Mesenchymal stem cell (in vitro differentiated cells and primary cell): ENCODE results near the gene ZC3H13.

Experiments used
- DNase-seq: peaks from one replicate; pipeline ENCODE4 v3.0.0-alpha.2; 2013
- H2AFZ ChIP-seq: one replicate; pipeline ENCODE4 v1.6.1; 2013; ENCODE audit warnings: low read depth, mild to moderate bottlenecking, control low read depth, inconsistent platforms, low read length, moderate library complexity
- H2AK5ac ChIP-seq: 2 replicates; pipeline ENCODE4 v1.6.1; 2013; ENCODE audit warnings: low read length, moderate library complexity, mild to moderate bottlenecking, inconsistent platforms; ENCODE audit not compliant: severe bottlenecking
- H2BK120ac ChIP-seq: one replicate; pipeline ENCODE4 v1.6.1; 2013; ENCODE audit warnings: low read depth, mild to moderate bottlenecking, inconsistent platforms, low read length, moderate library complexity
- H2BK12ac ChIP-seq, 2 experiments: one replicate each; pipeline ENCODE4 v1.6.1; 2013; ENCODE audit warnings: inconsistent platforms in 2 of 2, low read length in 2 of 2, mild to moderate bottlenecking in 2 of 2, moderate library complexity in 2 of 2, control low read depth in 1 of 2
- H2BK15ac ChIP-seq: one replicate; pipeline ENCODE4 v1.6.1; 2013; ENCODE audit warnings: mild to moderate bottlenecking, low read depth, inconsistent platforms; ENCODE audit not compliant: poor library complexity, severe bottlenecking
- H2BK5ac ChIP-seq: 2 replicates; pipeline ENCODE4 v1.6.1; 2013; ENCODE audit warnings: low read depth, mild to moderate bottlenecking, low read length, control low read depth, inconsistent platforms; ENCODE audit not compliant: poor library complexity, severe bottlenecking
- H3K14ac ChIP-seq, 2 experiments: one replicate each; pipeline ENCODE4 v1.6.1; 2013; ENCODE audit warnings: inconsistent platforms in 2 of 2, low read length in 2 of 2, control low read depth in 1 of 2, mild to moderate bottlenecking in 1 of 2, moderate library complexity in 1 of 2
- H3K18ac ChIP-seq, 2 experiments: one replicate each; pipeline ENCODE4 v1.6.1; 2013; ENCODE audit warnings: inconsistent platforms in 2 of 2, low read length in 2 of 2, control low read depth in 1 of 2, low read depth in 1 of 2, mild to moderate bottlenecking in 1 of 2
- H3K23ac ChIP-seq, 2 experiments: one replicate each; pipeline ENCODE4 v1.6.1; 2013; ENCODE audit warnings: inconsistent platforms in 2 of 2, low read length in 2 of 2, mild to moderate bottlenecking in 2 of 2, moderate library complexity in 2 of 2, control low read depth in 1 of 2
- H3K27ac ChIP-seq: 2 replicates; pipeline ENCODE4 v1.5.1; 2013; ENCODE audit warnings: mild to moderate bottlenecking, moderate library complexity, low read length, control low read depth, inconsistent platforms; ENCODE audit not compliant: poor library complexity, severe bottlenecking
- H3K27me3 ChIP-seq, 2 experiments: 2 replicates each; pipeline versions ENCODE4 v1.6.1 to v1.7.0; 2013; ENCODE audit warnings: low read length in 2 of 2, mild to moderate bottlenecking in 2 of 2, moderate library complexity in 2 of 2, control low read depth in 1 of 2, inconsistent platforms in 1 of 2; ENCODE audit not compliant: control insufficient read depth in 1 of 2, insufficient read depth in 1 of 2
- H3K36me3 ChIP-seq, 2 experiments: 2 replicates each; pipeline versions ENCODE4 v1.6.1 to v1.7.0; 2013; ENCODE audit warnings: low read length in 2 of 2, control low read depth in 1 of 2, inconsistent platforms in 1 of 2, low read depth in 1 of 2, mild to moderate bottlenecking in 1 of 2; ENCODE audit not compliant: insufficient read depth in 2 of 2, control insufficient read depth in 1 of 2
- H3K4ac ChIP-seq, 2 experiments: one replicate each; pipeline ENCODE4 v1.6.1; 2013; ENCODE audit warnings: inconsistent platforms in 2 of 2, low read length in 2 of 2, mild to moderate bottlenecking in 2 of 2, moderate library complexity in 2 of 2, control low read depth in 1 of 2, low read depth in 1 of 2
- H3K4me1 ChIP-seq: 2 replicates; pipeline ENCODE4 v1.6.1; 2013; ENCODE audit warnings: low read depth, low read length, control low read depth; ENCODE audit not compliant: control insufficient read depth, insufficient read depth
- H3K4me2 ChIP-seq: 2 replicates; pipeline ENCODE4 v1.6.1; 2013; ENCODE audit warnings: low read length, mild to moderate bottlenecking, inconsistent platforms; ENCODE audit not compliant: poor library complexity, severe bottlenecking
- H3K4me3 ChIP-seq, 2 experiments: 2 replicates each; pipeline versions ENCODE4 v1.5.1 to v1.7.0; 2013; ENCODE audit warnings: low read length in 2 of 2, mild to moderate bottlenecking in 2 of 2, control low read depth in 1 of 2, low read depth in 1 of 2; ENCODE audit not compliant: insufficient read depth in 1 of 2
- H3K79me1 ChIP-seq: replicated peaks from 2 replicates; pipeline ENCODE4 v1.6.1; 2013; ENCODE audit warnings: mild to moderate bottlenecking, control low read depth, low read length, inconsistent platforms; ENCODE audit not compliant: poor library complexity, severe bottlenecking
- H3K9ac ChIP-seq: 2 replicates; pipeline ENCODE4 v1.7.0; 2013; ENCODE audit warnings: mild to moderate bottlenecking, low read length, moderate library complexity
- H3K9me3 ChIP-seq: 2 replicates; pipeline ENCODE4 v1.7.0; 2013; ENCODE audit warnings: mild to moderate bottlenecking, low read length; ENCODE audit not compliant: control insufficient read depth
- H4K8ac ChIP-seq: one replicate; pipeline ENCODE4 v1.6.1; 2013; ENCODE audit warnings: inconsistent platforms, mild to moderate bottlenecking, low read length, moderate library complexity
- H4K91ac ChIP-seq: one replicate; pipeline ENCODE4 v1.6.1; 2013; ENCODE audit warnings: mild to moderate bottlenecking, low read length, inconsistent platforms
- WGBS: methylation state at CpG from one replicate; pipeline ENCODE4 v1.1.7; 2013; ENCODE audit warnings: mixed read lengths; 5-methylcytosine and 5-hydroxymethylcytosine counted together

The ZC3H13 gene

GRCh38 chr13:46094478-46094877 is 41.9 kb upstream of the ZC3H13 start:
- H4K8ac ChIP-seq: no peak overlapping the region
- H2BK12ac ChIP-seq: no peak overlapping the region
- H3K9me3 ChIP-seq: no peaks in the 10 kb centered on the region
- H3K27ac ChIP-seq: no peak overlapping the region
- no peak overlapping the region for H2BK120ac ChIP-seq
- H2AFZ ChIP-seq: no peak overlapping the region
- H3K79me1 ChIP-seq: no peaks in the 10 kb centered on the region
- peaks cover 0 to 7% of the 10 kb centered on the region in 2 experiments for H3K27me3 ChIP-seq
- no peak overlapping the region for H3K14ac ChIP-seq
- H3K36me3 ChIP-seq: no peaks in the 10 kb centered on the region
- no peak for DNase-seq
- no peak overlapping the region for H4K91ac ChIP-seq
- no peak overlapping the region for H3K18ac ChIP-seq
- peaks cover 4% of the 10 kb centered on the region for H3K4me1 ChIP-seq
- no peak overlapping the region for H3K9ac ChIP-seq
- no peak overlapping the region for H3K4me2 ChIP-seq
- H2BK5ac ChIP-seq: no peak overlapping the region
- no peak overlapping the region for H3K23ac ChIP-seq
- H3K4me3 ChIP-seq: no peak overlapping the region
- H2BK15ac ChIP-seq: no peak overlapping the region
- no peak overlapping the region for H2AK5ac ChIP-seq
- no peak overlapping the region for H3K4ac ChIP-seq
- 92% methylated on average over 3 of the region's 3 CpGs for WGBS

DNA sequence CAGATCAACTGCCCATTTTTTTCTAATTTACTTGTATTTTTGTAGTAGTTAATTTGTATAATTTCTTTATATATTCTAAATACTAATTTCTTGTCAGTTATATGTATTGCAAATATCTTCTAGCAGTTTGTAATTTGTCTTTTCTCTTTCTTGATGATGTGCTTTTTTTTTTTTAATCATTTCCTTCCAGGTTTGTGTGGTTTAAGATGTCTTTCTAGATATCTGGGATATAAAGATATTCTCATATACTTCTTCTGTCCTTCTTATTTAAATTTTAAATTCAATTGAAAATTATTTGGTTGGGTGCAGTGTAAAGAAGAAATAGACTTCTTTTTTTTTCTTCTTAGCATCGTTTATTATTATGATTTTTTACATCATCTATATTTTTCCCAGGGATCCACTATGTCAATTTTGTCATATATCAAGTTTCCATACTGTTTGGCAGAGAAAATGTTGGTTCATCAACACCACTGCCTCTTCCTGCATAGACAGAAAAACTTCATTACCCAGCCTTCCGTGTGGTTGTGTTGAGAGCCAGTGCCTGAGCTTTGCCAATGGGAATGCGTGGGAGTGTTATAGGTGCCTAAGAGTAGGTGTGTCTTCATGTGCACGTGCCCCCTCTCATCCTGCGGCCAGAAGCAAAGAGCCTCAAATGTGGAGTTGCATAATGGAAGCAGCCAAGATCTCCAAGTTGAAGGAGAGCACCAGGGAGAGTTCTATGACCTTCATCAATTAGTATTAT is 36.4 kb upstream of the ZC3H13 start:
- WGBS: 62% methylated on average over 4 of the region's 5 CpGs

DNA sequence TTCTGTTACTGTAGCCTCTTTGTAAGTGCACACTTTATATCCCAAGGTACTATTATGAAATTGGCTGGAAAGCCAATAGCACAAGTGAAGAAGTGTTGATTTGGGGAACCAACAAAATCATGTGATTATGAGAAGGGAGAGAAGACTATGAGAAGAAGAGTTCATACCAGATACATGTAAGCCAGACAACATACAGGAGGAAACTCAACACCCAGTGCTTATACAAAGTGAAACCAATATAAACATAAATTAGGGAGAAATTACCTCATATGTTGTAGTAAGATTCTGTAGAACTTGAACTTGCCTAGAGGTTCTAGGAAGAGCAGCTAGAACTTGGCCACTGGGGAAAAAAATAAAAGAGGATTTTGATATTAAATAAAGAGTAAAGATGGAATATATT is 34.9 kb upstream of the ZC3H13 start:
- Histone ChIP-seq H2BK15ac (no peak overlapping the region), H3K18ac (no peak overlapping the region), H2AFZ (no peak overlapping the region), H3K9me3 (no peaks in the 10 kb centered on the region), H2AK5ac (no peak overlapping the region), H3K4me3 (no peak overlapping the region), H2BK5ac (no peak overlapping the region), H3K4me2 (no peak overlapping the region), H2BK120ac (no peak overlapping the region), H3K4ac (no peak overlapping the region), H3K36me3 (no peaks in the 10 kb centered on the region), H3K4me1 (no peaks in the 10 kb centered on the region), H3K9ac (no peak overlapping the region), H4K91ac (no peak overlapping the region), H3K79me1 (no peaks in the 10 kb centered on the region), H4K8ac (no peak overlapping the region), H3K27ac (no peak overlapping the region), H3K27me3 (no peaks in the 10 kb centered on the region), H3K23ac (no peak overlapping the region), H3K14ac (no peak overlapping the region), H2BK12ac (no peak overlapping the region)
- DNase-seq: no peak

More for the DNA sequence above, 36.4 kb upstream of the ZC3H13 start:
- Histone ChIP-seq H3K23ac (no peak overlapping the region), H3K14ac (no peak overlapping the region), H3K79me1 (no peaks in the 10 kb centered on the region), H2BK12ac (no peak overlapping the region), H2AFZ (no peak overlapping the region), H3K4me1 (no peaks in the 10 kb centered on the region), H2AK5ac (no peak overlapping the region), H3K4me2 (no peak overlapping the region), H3K27ac (no peak overlapping the region), H2BK5ac (no peak overlapping the region), H4K91ac (no peak overlapping the region), H3K9ac (no peak overlapping the region), H3K9me3 (no peaks in the 10 kb centered on the region), H3K4me3 (no peak overlapping the region), H3K36me3 (no peaks in the 10 kb centered on the region), H4K8ac (no peak overlapping the region), H2BK15ac (no peak overlapping the region), H3K4ac (no peak overlapping the region), H2BK120ac (no peak overlapping the region), H3K18ac (no peak overlapping the region), H3K27me3 (no peaks in the 10 kb centered on the region)
- DNase-seq: no peak

GRCh38 chr13:46086985-46087384 is 34.4 kb upstream of the ZC3H13 start:
- Histone ChIP-seq H3K14ac (no peak overlapping the region), H2AFZ (no peak overlapping the region), H3K23ac (no peak overlapping the region), H3K18ac (no peak overlapping the region), H2BK5ac (no peak overlapping the region), H2BK120ac (no peak overlapping the region), H2BK15ac (no peak overlapping the region), H4K8ac (no peak overlapping the region), H3K79me1 (no peaks in the 10 kb centered on the region), H3K4ac (no peak overlapping the region), H3K36me3 (no peaks in the 10 kb centered on the region), H3K9ac (no peak overlapping the region), H3K27me3 (no peaks in the 10 kb centered on the region), H2AK5ac (no peak overlapping the region), H3K4me3 (no peak overlapping the region), H3K4me2 (no peak overlapping the region), H3K27ac (no peak overlapping the region), H3K4me1 (no peaks in the 10 kb centered on the region), H4K91ac (no peak overlapping the region), H3K9me3 (no peaks in the 10 kb centered on the region), H2BK12ac (no peak overlapping the region)
- WGBS: 94% methylated on average over 9 of the region's 12 CpGs
- no peak for DNase-seq
